Subcutaneous abdominal adipose tissue (tissue), 5 donors: ENCODE results near the gene NSUN2.

Experiments
- H3K27ac ChIP-seq: one replicate; pipeline ENCODE4 v1.7.0; 2013; ENCODE audit warnings: low read depth, mild to moderate bottlenecking, inconsistent platforms, low read length, moderate library complexity
- H3K27me3 ChIP-seq, 5 donors: one replicate each; pipeline ENCODE4 v1.7.0; 2013; ENCODE audit warnings: low read length in 5 of 5, inconsistent platforms in 1 of 5; ENCODE audit not compliant: control insufficient read depth in 5 of 5, insufficient read depth in 4 of 5
- H3K36me3 ChIP-seq, 5 donors: one replicate each; pipeline ENCODE4 v1.7.0; 2013; ENCODE audit warnings: low read length in 5 of 5; ENCODE audit not compliant: control insufficient read depth in 5 of 5, insufficient read depth in 5 of 5
- H3K4me1 ChIP-seq, 5 donors: one replicate each; pipeline ENCODE4 v1.7.0; 2013; ENCODE audit warnings: low read length in 5 of 5, mild to moderate bottlenecking in 3 of 5, moderate library complexity in 1 of 5; ENCODE audit not compliant: control insufficient read depth in 5 of 5, insufficient read depth in 5 of 5
- H3K4me3 ChIP-seq, 5 donors: one replicate each; pipeline ENCODE4 v1.7.0; 2013; ENCODE audit warnings: low read length in 5 of 5, low read depth in 1 of 5
- H3K9ac ChIP-seq, 5 donors: one replicate each; pipeline ENCODE4 v1.7.0; 2013; ENCODE audit warnings: low read length in 5 of 5, mild to moderate bottlenecking in 4 of 5, moderate library complexity in 3 of 5
- H3K9me3 ChIP-seq, 5 donors: one replicate each; pipeline ENCODE4 v1.7.0; 2013; ENCODE audit warnings: low read length in 5 of 5; ENCODE audit not compliant: control insufficient read depth in 5 of 5
- donor health status: healthy.
- donor health status: healthy.
- donor health status: healthy.
- donor health status: healthy.
- donor health status: healthy.

Gene NSUN2

GRCh38 chr5:6586647-6587042 lies 46.2 kb downstream of the NSUN2 start:
- Histone ChIP-seq H3K4me3 (no peak overlapping the region), H3K36me3 (no peaks in the 10 kb centered on the region), H3K4me1 (peaks cover 0 to 11% (median 10%) of the 10 kb centered on the region in 5 donors), H3K9ac (no peak overlapping the region), H3K27me3 (peaks cover 7 to 36% (median 24%) of the 10 kb centered on the region in 5 donors), H3K27ac (no peak overlapping the region), H3K9me3 (no peaks in the 10 kb centered on the region)

DNA sequence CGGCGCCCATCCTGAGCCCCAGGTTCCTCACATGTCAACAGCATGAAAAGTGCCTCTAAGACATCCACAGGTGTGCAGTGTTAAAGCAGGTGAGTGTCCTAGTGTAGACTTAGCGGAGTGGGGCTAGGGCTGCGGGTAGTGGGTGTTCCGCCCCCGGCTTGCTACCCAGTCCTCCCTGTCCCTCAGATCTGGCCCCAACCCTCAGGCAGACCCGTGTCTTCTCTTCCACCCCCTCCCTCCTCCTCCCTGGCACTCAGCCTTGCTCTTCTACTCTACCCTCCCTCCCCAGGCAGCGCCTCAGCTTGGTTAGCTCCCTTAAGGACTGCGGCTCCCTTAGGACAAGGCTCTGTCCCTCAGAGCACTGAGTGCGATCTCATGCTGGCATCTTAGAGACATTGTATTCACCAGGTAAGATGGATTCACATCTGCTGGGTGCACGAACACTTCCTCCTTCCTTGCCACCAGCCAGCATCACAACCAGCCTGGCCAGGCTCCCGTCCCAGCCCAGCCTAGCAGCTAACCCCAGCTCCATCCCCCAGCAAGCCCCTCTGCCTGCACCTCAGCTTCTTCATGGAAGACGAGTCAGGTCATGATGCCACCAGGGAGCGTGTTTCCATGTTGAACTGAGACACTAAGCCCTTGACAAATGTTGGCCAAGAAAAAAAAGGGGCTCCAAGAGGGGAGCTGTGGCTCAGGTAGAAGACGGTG lies 46.8 kb downstream of the NSUN2 start:
- H3K4me3 ChIP-seq, result no peak overlapping the region
- no peaks in the 10 kb centered on the region for H3K36me3 ChIP-seq
- peaks cover 0 to 11% (median 10%) of the 10 kb centered on the region in 5 donors for H3K4me1 ChIP-seq
- H3K9ac ChIP-seq, result no peak overlapping the region
- H3K27me3 ChIP-seq, result peaks cover 7 to 42% (median 29%) of the 10 kb centered on the region in 5 donors
- H3K27ac ChIP-seq, result no peak overlapping the region
- no peaks in the 10 kb centered on the region for H3K9me3 ChIP-seq

DNA sequence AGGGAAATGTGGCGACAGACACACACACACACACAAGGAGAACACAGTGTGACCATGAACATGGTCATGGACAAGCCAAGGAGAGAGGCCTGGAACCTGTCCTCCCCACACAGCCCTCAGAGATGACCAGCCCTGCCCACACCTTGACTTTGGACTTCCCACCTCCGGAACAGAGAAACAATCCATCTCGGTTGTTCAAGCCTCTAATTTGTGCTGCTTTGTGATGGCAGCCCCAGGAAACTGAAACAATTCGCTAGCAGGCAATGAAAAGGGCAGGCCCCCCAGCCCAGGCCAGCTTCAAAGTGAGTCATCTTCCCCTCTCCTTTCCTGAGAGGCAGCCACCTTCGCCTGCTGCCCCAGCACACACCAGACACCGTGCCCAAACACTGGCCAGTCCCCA lies 47.7 kb downstream of the NSUN2 start:
- peaks cover 0 to 11% (median 10%) of the 10 kb centered on the region in 5 donors for H3K4me1 ChIP-seq
- H3K27ac ChIP-seq, result no peak overlapping the region
- H3K9ac ChIP-seq, result no peak overlapping the region
- peaks cover 7 to 43% (median 29%) of the 10 kb centered on the region in 5 donors for H3K27me3 ChIP-seq
- H3K36me3 ChIP-seq, result no peaks in the 10 kb centered on the region
- no peaks in the 10 kb centered on the region for H3K9me3 ChIP-seq
- H3K4me3 ChIP-seq, result no peak overlapping the region

DNA sequence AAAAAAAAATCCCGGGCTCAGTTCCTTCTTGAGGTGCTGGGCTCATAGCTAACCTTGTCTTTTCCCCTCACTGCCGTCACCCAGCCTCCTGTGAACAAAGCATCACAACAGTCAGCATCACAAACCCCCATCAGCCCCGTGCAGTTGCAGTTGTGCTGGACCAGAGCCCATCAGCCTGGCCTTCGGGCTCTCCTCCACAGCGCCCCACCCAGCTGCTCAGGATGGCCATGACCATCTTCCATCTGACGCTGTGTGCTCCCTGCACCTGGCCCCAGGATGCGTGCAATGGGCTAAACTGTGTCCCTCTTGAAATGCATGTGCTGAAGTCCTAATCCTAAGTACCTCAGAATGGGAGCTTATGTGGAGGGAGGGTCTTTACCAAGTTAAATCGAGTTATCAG lies 48.1 kb downstream of the NSUN2 start:
- Histone ChIP-seq H3K4me1 (peaks cover 0 to 11% (median 10%) of the 10 kb centered on the region in 5 donors), H3K9ac (no peak overlapping the region), H3K27ac (no peak overlapping the region), H3K9me3 (no peaks in the 10 kb centered on the region), H3K36me3 (no peaks in the 10 kb centered on the region), H3K27me3 (peaks cover 7 to 43% (median 32%) of the 10 kb centered on the region in 5 donors), H3K4me3 (no peak overlapping the region)

- no peaks in the 10 kb centered on the region for H3K36me3 ChIP-seq
- no peak overlapping the region for H3K27ac ChIP-seq
- H3K9ac ChIP-seq, result no peak overlapping the region
- H3K9me3 ChIP-seq, result no peaks in the 10 kb centered on the region
- H3K4me3 ChIP-seq, result no peak overlapping the region
- H3K4me1 ChIP-seq, result peaks cover 0 to 11% (median 10%) of the 10 kb centered on the region in 5 donors
- peaks cover 7 to 43% (median 33%) of the 10 kb centered on the region in 5 donors for H3K27me3 ChIP-seq
These were observed 48.7 kb downstream of the NSUN2 start for GRCh38 chr5:6584101-6584645.

DNA sequence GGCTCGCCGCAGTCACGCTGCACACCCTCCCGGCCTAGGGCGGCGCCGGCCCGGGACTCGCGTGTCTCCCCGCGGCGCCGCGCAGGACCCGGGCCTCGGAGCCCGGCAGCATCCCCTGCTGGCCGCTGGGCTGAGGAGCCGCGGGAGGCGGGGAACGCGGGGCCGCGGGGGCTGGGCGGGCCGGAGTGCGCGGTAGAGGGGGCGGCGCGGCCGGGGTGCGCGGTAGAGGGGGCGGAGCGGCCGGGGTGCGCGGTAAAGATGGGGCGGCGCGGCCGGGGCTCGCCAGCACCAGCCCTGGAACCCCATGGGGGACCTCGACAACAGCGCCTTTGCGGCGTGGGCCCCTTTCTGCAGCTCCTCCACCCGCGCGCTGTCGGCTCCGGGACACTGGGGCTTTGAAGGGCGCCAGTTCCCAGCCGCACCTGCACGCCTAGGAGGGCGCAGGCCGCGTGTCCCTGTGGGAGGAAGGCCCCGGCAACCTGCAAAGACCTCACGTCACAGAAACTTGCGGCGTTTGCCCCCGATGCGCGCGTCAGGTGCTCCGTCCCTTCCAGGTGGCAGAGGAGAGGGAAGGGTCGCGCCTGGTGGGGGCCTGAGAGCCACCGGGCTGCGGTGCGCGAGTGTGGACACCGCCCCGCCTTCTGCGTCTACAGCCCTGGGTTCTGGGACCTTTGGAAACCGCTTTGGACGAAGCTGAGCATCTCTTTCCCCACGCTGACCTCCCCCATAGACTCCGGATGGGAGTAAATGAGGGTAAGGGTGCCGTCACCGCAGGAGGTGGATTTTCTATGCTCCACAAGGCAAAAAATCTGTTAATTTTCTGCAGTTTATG lies 49.6 kb downstream of the NSUN2 start:
- Histone ChIP-seq H3K36me3 (no peaks in the 10 kb centered on the region), H3K27ac (no peak overlapping the region), H3K9me3 (no peaks in the 10 kb centered on the region), H3K27me3 (peaks cover 7 to 43% (median 33%) of the 10 kb centered on the region in 5 donors), H3K4me1 (peaks cover 0 to 13% (median 11%) of the 10 kb centered on the region in 5 donors), H3K9ac (no peak overlapping the region), H3K4me3 (peak overlapping the region in 3 of 5 donors; percentile 35 to 58 (median 54))

GRCh38 chr5:6582507-6583048 lies 50.3 kb downstream of the NSUN2 start:
- no peak overlapping the region for H3K9ac ChIP-seq
- H3K4me1 ChIP-seq, result peaks cover 0 to 15% (median 11%) of the 10 kb centered on the region in 5 donors
- peaks cover 7 to 43% (median 33%) of the 10 kb centered on the region in 5 donors for H3K27me3 ChIP-seq
- no peaks in the 10 kb centered on the region for H3K36me3 ChIP-seq
- H3K4me3 ChIP-seq, result peak overlapping the region in 2 of 5 donors; percentile 17 to 52
- H3K9me3 ChIP-seq, result no peaks in the 10 kb centered on the region
- H3K27ac ChIP-seq, result no peak overlapping the region

DNA sequence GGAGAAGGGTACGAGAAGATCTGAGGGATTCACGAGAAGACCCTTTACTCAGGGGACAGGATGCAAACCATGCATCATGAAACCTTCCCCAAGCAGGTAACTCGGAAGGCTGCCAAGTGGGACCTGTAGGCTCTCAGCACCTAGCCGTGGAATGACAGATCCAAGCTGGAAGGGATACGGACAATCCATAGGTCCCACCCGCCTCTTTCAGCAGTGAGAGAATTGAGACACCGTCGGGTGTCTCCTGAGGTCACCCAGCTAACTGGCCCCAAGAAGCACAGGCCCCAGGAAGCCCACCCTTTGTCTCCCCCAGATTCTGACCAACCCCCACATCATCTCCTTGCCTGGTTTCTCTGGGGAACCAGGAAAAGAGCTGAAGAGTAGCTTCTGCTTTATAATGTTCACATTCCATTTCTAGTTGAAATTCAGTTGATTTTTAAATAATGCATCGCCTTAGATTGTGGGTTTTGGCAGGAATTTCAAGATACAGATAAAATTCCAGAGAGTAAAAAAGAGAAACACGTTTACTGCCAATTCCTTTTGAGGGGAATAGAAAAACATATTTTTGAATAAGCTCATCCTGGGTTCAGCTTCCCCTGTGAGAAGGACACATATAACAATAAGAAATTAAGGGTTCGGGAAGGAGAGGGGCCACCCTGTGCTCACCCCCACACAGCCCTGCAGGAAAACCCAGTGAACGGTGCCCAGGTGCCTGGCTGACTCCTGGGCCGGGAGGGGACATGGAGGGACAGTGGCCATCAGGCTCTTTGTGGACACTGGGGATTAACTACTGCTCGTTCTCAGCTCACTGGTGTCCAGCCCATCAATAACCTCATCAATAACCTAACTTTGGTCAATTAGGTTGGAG lies 51.1 kb downstream of the NSUN2 start:
- H3K4me1 ChIP-seq, result peaks cover 0 to 15% (median 11%) of the 10 kb centered on the region in 5 donors
- no peak overlapping the region for H3K4me3 ChIP-seq
- no peak overlapping the region for H3K27ac ChIP-seq
- no peaks in the 10 kb centered on the region for H3K36me3 ChIP-seq
- H3K9ac ChIP-seq, result no peak overlapping the region
- no peaks in the 10 kb centered on the region for H3K9me3 ChIP-seq
- H3K27me3 ChIP-seq, result peaks cover 7 to 43% (median 33%) of the 10 kb centered on the region in 5 donors

DNA sequence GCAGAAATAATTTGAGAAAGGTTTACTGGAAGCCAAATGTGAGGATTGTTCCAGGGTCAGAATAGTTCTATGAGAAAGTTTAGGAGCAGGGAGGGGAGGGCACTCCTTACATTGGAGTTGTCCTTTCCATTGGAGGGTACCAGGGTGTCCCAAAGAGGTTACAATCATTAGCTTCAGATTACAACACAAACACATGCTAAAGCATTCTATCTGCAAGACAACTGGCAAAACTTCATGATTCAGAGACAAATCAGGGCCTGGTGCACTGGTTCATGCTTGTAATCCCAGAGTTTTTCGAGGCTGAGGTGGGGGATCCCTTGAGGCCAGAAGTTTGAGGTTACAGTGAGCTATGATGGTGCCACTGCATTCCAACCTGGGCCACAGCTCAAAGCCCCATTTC lies 51.8 kb downstream of the NSUN2 start:
- H3K9me3 ChIP-seq, result no peaks in the 10 kb centered on the region
- H3K27me3 ChIP-seq, result peaks cover 7 to 39% (median 30%) of the 10 kb centered on the region in 5 donors
- H3K4me1 ChIP-seq, result peaks cover 0 to 15% (median 11%) of the 10 kb centered on the region in 5 donors
- no peak overlapping the region for H3K4me3 ChIP-seq
- H3K27ac ChIP-seq, result no peak overlapping the region
- no peaks in the 10 kb centered on the region for H3K36me3 ChIP-seq
- no peak overlapping the region for H3K9ac ChIP-seq
